Amniotic epithelial cell (primary cell): ENCODE measurements around the gene MGAT5.
A peak's percentile ranks its signal among the peaks of the same experiment; 100 is the strongest.

Experiments used
- DNase-seq: peaks from one replicate; pipeline ENCODE4 v3.0.0-alpha.2; 2010; ENCODE audit warnings: low read depth

Gene MGAT5

DNA sequence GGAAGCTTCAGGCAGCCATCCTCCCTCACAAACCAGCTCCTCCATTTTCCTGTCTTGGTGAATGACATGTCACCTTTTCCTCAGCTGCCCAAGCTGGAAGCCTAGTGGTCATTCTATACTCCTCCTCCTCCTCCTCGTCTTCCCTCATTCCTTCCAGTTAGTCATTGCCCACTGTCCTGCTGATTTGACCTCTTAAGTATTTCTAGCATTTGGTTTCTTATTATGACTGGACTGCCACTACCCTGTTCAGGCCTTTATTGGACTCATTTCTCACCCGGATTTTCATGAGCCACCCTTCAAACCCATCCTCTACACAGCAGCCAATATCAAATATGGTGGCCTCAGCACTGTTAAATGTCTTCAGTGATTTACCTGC is 21.9 kb upstream of the MGAT5 start:
- peak; percentile 83 for DNase-seq

DNA sequence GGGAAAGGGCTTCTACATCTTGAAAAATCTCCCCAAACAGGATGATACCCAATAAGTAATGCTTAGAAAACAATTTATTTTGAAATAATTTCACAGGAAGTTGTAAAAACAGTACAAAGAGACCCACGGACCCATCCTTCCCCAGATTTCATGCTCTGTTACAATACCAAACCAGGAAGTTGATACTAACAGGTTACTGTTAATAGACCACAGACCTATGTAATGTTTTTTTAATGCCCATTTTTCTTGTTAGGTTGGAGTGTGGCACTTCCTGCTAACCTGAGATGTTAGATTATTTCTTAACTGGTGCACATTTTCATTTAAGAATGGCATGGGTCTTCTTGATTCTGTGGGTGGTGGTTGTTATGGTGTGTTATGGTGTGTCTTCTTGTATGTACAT is 21.4 kb upstream of the MGAT5 start:
- DNase-seq = no peak

DNA sequence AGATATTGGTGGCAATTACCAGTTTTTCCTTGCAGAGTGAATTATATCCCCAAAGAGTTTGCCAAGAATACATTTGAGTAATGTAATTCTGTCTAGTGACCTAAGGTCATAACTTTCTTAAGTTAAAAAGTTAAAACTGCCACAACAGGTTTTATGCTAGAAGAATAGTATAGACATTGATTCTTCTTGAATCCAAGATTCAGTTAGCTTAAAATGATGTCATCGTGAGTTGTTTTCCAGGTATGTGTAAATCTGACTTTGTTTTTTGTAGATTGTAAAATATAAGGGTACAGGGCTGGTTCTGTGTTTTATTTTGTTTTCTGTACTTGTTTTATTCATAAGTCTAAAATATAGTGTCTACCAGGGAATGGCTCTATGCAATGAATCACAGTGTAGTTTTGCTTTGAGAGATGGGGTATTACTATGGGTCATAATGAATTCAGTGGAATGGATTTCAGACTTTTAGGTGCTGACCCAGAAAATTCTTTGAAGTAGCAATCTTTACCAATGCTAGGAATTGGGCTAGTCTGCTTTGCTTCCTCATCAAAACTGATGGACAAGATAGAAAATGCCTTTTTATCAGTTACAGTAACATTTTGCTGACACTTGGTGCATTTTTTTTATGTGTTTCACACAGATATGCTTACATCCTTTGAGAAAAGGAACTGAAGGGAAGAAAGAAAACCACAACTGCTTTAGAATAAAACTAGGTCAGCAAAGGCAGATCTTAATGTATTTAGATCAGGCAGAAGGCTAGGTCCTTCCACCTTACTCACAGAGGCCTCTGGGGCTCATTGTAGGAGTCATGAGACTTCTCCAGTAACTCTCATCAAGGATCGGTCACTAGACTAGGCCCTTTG is 20.8 kb upstream of the MGAT5 start:
- peak; percentile 81 for DNase-seq

DNA sequence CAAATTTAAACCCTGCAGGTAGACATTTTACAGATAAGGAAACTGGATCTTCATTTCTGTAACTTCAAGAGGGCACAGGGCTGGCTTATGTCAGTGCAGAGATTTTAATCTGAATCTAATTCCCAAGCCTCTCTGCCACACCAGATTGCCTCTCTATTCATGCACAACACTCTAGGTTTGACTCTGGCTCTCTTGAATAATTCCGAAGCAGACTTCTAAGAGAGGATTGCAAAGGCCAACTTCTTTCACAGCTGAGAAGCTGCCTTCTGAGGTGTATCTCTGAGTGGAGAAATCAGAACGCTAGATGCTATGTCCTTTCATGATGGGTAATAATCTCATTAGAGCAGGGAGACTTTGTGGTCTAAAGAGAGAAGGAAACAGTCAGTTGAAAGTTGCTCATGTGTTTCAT is 20.1 kb upstream of the MGAT5 start:
- DNase-seq = no peak

DNA sequence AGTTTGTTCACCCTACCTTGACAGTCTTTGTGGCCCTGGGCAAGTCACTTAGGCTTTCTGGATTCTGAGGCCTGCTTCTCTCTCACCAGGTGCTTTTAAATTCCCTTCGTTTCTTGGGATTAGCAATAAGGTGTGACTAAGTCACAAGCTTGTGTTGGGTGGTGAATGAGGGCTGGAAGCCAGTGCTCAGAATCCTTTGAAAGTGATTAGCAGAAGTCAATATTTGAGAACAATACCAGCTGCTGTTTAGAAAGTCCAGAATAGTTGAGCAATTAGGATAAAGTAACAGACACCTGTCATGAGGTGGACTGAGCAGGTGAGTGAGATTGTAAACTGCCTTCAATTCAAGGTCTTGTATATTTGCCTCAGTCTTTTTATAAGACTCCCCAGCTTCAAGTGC is 19.3 kb upstream of the MGAT5 start:
- DNase-seq = no peak

DNA sequence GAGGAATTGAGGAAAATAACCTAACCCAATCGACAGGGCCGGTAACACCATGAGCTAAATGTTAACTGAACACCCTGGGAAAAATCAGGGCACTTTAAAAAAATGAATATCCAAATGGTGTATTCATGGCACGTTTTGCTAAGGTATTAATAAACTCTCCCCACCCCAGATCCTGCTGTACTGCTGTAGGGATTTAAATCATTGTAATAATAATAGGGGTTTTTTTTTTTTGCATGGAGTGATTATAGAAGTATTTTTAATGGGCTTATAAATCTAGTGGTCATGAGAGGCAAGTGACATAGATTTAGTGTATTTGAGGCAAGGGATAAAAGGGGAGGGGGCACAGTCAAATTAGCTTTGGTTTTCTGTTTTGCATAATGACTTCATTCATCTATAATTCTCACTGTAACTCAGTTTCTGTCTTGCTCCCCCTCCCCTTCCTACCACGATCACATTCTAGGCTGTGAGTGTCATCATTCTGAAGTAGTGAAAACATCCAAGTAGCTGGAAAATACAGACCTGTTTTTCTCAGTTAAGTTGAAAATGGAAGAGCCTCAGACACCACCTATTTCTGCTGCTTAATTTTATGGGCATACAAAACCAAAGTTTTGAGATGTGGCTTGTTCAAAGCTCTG is 18.2 kb upstream of the MGAT5 start:
- DNase-seq = peak; percentile 37

DNA sequence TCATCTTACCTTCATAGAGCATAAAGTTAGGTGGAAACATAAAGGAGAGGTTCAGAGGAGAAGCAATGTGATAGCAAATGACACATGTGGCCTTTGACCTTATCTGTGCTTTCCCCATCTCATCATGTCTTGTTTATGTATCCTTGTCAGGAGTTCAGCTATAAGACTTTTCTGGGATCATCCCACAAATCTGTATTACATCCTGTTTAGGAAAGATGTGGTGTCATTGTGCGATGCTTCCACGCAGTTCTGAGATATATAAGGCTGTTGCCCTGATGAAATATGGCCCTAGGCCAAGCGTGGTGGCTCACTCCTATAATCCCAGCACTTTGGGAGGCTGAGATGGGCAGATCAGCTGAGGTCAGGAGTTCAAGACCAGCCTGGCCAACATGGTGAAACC is 15.5 kb upstream of the MGAT5 start:
- DNase-seq = peak; percentile 88

DNA sequence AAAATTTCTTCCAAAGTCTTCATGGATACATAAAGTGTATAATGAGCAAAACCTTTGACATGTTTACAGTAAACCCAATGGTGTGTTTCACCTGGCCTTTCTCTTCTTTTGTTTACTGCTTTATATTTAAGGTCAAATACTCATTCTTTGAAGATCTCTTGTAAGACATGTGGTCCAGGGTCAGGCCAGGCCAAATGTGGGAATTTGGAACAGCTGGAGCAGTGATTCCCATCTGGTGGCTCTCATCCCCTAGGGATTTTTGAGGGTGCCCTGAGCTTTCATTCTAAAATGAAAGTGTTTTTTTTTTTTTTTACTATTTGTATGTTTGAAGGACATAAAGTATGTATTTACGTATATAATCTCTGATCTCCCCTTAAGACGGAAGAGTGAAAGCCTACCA is 13.8 kb upstream of the MGAT5 start:
- no peak for DNase-seq

DNA sequence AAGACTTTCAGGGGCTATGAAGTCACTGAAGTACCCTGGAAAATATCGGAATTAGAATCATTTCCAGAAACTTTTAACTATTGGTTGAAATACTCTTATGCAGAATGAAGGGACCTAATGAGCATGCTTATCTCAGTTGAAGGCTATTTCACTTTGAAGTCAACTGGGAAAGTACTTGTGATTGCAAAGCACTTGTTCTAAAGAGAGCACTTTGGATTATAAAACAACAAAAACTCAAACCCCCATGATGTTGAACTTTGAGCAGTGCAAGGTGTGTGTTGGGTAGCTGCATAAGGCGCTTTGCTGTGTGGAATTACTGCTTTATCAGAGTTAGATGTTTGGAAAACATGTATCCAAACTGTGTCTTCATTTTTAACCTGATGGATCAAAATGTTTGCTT is 12.0 kb upstream of the MGAT5 start:
- no peak for DNase-seq

DNA sequence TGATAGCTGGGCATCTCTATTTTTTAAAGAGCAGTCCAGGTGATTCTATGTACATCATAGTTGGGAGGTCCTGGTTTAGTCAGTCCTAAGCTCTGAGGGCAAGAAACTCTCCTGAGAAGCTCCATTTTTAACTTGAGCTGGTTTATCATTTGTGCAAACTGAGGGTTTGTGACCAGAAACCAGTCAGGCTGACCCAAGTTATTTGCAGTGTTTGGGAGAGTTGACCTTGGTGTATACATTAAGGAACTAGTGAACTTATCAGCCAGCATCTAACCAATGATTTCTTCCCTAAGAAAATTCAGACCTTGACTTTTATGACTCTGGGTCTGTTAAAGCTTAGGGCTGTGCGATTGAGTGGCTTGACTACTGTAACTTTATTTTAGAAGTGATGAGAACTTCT is 10.6 kb upstream of the MGAT5 start:
- no peak for DNase-seq

DNA sequence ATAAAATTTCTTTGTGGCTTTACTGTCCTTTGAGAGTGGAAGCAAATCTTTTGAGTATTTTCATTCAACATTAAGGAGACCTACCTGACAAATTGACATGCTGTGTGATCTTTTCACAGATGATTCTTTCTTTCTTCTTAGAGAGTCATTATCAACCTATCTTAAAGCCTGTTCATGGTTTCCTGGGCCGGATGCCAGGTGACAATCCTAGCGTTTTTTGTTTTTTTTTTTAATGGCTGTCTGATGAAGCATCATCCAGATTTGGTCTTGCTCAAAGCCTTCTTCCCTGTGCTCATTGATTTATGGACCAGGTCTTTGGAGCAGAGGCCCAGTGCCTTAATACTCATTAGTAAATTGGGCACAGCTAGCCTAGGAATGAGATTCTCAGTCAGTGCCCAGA is 9.8 kb upstream of the MGAT5 start:
- DNase-seq = peak; percentile 38

DNA sequence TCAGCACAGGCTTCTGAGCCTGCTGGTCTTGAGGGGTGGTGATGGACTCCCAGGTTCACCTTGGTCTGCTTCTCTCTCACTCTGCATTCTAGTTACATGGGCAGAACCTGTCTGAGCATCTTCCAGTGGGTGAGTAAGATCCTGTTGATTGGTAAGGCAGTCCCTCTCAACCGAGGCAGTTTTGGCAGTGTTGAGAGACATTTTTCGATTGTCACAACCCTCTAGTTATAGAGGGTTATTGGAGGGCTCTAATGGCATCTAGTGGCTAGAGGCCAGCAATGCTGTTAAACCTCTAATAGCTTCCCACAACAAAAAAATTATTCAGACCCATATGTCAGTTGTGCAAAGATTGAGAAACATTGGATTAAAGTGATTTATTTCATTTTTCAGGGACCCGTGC is 9.3 kb upstream of the MGAT5 start:
- no peak for DNase-seq

DNA sequence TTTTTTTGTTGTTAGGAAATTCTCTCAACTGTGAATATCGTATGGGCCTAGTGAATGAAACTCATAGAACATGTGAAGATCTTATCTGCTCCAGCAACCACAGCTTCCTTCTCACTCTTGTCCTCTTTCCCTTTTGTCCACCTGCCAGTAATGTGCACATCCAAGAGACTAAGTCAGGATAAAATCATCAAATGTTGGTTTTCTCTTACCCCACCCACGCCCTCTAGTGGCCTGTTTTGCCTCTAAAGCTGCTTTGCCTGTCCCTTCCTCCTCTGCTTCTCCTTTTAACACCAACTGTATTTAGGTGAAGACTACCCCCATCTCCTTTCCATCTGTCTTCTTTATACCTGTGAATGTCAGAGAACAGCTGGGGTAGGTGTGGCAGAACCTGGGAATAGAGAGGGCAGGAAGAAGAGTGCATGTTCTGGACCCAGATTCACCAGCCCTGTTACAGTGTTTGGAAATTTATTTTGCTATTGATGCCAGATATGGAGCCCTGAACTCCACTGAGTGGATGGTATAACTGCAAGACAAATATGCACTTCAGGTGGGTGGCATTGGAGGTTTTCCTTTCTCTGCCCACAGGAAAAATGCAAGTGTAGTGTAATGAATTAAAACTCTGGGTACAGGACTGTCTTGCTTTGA is 8.4 kb upstream of the MGAT5 start:
- DNase-seq = peak; percentile 70

DNA sequence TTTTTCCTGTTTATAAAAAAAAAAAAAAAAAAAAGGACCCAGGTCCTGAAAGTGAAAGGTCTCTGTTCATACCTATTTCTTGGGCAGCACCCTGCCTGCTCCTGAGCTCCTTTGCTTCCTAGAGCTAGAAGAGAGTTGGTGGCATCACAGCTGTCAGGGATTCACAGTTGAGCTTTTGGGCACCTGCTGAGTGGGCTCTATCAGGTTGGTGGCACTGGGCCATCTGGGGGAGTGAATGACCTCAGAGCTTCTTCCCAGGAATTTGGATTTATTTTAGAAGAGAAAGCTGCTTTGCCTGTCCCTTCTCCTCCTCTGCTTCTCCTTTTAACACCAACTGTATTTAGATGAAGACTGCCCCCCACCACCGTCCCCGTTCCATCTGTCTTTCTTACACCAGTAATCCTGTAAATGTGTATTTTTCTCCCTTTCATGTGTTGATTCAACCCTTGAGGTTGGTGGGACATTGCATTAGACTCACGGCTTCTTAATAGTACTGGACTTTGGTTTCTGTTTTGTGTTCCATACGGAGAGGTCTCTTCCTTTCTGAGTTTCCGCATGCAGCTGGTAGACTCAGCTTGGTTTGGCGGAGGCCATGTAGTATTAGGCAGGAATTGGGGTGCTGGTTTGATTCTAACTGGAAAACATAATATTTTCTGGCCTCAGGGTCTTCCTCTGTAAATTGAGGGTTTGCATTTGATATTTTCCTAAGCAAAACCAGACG is 7.6 kb upstream of the MGAT5 start:
- DNase-seq = no peak

DNA sequence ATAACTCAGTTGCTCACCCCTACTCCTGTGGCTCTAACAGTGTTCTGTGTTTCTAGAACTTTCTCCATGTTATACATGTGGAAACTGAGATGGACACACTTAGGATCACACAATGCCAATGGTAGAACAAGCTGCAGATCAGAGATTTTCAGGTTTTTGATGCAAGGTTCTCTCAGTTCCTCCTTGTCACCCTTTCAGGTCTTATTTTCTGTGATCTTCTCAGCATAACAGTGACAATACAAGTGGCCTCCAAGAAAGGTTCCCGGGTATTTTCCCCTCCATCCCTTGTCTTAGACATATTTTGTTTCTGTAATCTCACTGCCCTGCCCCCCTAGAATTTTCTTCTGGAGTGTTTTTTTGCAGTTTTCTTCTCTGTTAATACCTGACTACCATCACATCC is 6.2 kb upstream of the MGAT5 start:
- no peak for DNase-seq

DNA sequence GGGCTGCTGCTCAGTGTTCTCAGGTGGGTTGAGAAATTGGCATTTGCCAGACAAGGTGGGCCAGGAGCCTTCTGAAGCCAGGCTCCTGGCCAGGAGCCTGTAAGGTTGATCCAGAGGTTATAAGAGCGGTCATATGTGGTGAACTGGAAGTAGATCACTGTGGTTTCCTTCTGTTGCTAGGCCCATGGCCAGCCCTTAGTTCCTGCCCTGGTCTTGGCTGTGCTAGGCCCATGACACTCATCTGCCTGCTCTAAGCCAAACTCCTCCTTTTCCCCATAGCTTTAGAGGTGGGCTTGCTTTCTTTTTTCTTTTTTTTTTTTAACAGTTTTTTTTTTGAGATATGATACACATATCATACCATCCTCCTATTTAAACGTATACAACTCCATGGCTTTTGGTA is 5.0 kb upstream of the MGAT5 start:
- DNase-seq = no peak

DNA sequence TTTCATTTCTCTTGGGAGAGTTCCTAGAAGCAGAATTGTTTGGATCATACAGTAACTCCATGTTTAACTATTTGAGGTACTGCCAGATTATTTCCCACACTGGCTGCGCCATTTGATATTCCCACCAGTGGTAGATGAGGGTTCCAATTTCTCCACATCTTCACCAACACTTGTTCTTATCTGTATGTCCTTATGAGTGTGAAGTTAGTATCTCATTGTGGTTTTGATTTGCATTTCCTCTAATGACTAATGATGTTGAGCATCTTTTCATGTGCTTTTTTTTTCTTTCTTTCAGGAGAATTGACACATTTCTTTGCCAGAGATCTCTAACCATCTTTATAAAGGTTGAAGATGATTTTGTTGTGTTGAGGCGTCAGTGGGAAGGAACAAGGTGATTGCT is 4.1 kb upstream of the MGAT5 start:
- no peak for DNase-seq

DNA sequence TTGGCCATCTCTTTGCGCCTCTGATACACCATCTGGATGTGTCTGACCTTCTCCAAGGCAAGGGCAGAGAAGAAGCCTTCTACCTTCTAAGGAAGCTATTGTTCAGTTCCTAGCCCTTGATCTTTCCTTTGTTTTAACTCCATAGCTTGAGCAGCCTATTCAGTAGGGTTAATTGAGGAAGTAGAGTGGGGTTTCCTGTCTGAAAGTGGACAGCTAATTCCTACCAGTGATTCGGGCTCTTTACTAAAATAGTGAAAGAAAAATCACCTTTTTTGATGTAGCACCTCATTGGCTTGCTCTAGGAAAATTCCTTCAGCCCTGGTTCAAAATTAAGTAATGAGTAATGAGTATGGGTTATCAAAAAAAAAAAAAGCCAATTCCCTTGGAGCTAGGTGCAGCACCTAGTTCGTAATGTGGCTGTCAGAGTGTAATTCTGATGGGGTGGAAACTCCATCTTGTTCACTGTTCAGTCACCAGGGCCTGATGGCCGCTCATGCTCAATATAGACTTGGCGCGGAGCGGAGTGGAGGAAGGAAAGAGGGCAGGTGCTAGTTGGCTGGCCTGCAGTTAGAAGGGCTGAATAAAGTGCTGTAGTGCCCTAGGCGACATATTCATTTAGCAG is 2.9 kb upstream of the MGAT5 start:
- no peak for DNase-seq

DNA sequence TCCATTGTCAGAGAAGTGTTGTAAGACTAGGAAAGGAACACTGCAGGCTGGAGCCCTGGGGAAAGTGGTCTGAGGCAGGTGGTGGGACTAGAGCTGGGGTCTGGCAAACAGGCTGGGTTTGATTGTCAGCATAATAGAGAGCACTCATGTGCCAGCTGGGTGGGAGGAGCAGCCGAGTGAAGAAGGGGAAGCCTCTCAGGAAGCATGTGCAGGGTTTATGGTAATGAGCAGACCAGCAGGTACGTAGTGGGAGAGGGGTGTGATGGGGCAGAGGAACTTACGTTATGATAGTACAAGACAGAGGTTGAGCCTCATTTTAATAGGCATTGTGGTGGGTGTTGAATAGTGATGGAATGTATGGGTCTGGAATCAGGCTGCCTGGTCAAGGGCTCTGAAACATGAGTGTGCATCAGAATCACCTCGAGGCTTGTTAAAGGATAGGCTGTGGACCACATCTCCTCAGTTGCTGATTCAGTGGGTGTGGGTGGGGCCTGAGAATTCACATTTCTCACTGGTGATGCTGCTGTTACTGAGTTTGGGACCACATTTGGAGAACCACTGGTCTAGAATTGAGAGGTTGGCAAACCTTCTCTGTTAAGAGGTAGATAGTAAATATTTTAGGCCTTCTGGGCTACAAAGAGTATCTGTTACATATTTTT is 1.7 kb upstream of the MGAT5 start:
- peak; percentile 15 for DNase-seq

DNA sequence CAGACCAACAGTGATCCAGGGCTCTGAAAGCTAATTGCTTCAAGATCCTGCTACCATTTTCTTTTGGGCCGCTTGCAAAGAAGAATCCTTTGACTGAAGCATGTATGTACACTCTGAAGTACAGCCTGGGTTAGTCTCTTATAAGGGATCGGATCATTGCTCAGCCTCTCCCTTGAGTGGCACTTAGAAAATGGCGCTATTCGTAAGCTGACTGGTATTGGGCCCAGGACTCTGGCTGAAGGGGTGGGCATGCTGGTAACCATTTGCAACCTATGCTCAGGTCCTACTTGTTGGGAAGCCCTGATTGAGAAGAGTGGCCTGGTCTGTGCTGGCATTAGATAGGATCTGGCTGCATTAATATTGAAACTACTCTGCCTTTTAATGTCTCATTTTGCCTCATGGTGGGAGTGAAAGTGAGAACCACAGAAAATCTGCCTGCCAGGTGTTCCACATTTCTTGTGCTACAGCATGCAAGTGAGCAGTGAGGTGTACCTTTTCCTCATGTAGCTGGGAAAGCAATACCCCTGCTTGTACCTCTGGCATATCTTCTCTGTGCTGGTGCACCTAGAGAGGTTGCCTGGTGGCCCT is 661 bp upstream of the MGAT5 start:
- no peak for DNase-seq

DNA sequence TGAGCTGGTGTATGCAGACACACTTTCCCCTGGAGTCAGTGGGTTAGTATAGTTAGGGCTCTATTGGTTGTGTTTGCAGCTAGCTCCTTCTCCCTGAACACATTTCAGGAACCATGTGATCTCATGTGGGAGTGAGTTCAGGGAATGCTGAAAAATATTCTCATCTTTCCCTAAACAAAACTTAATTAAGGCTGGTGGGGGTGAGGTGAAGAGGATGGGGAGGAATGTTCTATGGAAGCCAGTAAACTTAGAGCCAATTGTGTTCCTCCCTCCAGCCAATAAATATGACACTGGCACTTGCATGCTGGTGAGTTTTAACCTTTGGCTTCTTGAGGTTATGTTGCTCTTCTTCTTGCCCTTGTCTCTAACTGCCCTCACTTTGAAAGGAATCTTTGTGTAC is 952 bp downstream of the MGAT5 start:
- no peak for DNase-seq
